GM12878 (cell line): Measurements from ENCODE around the gene NFKBIB. TPM values are rescaled to one million over a fixed set of nuclear protein-coding genes. Genes with fewer than 3 reads are reported as not detected.

Source experiments
- ATAC-seq: fragments of 200-7000 bp; cut with Tn5 transposase; 3 replicates; pipeline ENCODE4 v1.9.1; 2020; ENCODE audit warnings: mild to moderate bottlenecking, moderate library complexity
- BruUV-seq: library from RNA; stranded (reverse); fragments of 400-500 nt; replicated peaks from 2 replicates; lab custom pipeline; 2021; lab: Mats Ljungman, UMichigan
- CTCF ChIA-PET: fragments of 300-600 bp; sonication (Branson Sonifier 250); formaldehyde crosslinking; extraction: SDS; loops from one replicate; lab custom pipeline; 2021; ENCODE audit warnings: inconsistent platforms; lab: Yijun Ruan, JAX
- POLR2A ChIA-PET: fragments of 350-600 bp; formaldehyde crosslinking; extraction: SDS; loops from one replicate; lab custom pipeline; 2021; ENCODE audit warnings: inconsistent platforms; lab: Charles Lee
- RAD21 ChIA-PET: fragments of 300-600 bp; sonication (Branson Sonifier 250); formaldehyde crosslinking; loops from one replicate; lab custom pipeline; 2023; ENCODE audit warnings: antibody characterized with exemption; ENCODE audit not compliant: unreplicated experiment; lab: Charles Lee
- SMC1A ChIA-PET: fragments of 300-600 bp; sonication (Branson Sonifier 250); formaldehyde crosslinking; loops from one replicate; lab custom pipeline; 2023; ENCODE audit not compliant: unreplicated experiment, uncharacterized antibody; lab: Charles Lee
- DNase-seq: peaks from one replicate; pipeline ENCODE4 v3.0.0-alpha.2; 2011; ENCODE audit warnings: low read depth, low spot score
- FAIRE-seq: peaks from 3 replicates; lab custom pipeline; 2011; peaks lifted over from hg19 to GRCh38; lab: Jason Lieb, UNC
- H2AFZ ChIP-seq: 2 replicates; pipeline ENCODE4 v1.6.0; 2011; ENCODE audit warnings: low read depth, low read length, control low read depth; ENCODE audit not compliant: control insufficient read depth
- H3K27ac ChIP-seq: 2 replicates; pipeline ENCODE4 v1.5.1; 2011; ENCODE audit warnings: control low read depth; ENCODE audit not compliant: control insufficient read depth, insufficient read depth
- H3K27me3 ChIP-seq, 2 experiments: replicated peaks in 1 of 2; 2 replicates each; pipeline versions ENCODE4 v1.6.0 to v1.6.1; 2011; ENCODE audit warnings: low read length in 1 of 2; ENCODE audit not compliant: control insufficient read depth in 2 of 2, insufficient read depth in 2 of 2
- H3K36me3 ChIP-seq, 2 experiments: 2 replicates each; pipeline ENCODE4 v1.5.1; 2011; ENCODE audit warnings: low read length in 1 of 2; ENCODE audit not compliant: control insufficient read depth in 2 of 2, insufficient read depth in 2 of 2
- H3K4me1 ChIP-seq: 2 replicates; pipeline ENCODE4 v1.6.1; 2011; ENCODE audit warnings: mild to moderate bottlenecking, low read length, moderate library complexity, mixed read lengths; ENCODE audit not compliant: control insufficient read depth, insufficient read depth
- H3K4me2 ChIP-seq: 2 replicates; pipeline ENCODE4 v1.6.0; 2011; ENCODE audit warnings: control low read depth; ENCODE audit not compliant: control insufficient read depth, insufficient read depth
- H3K4me3 ChIP-seq: fragments of 200-600 bp; sonication (generic); 2 replicates; pipeline ENCODE4 v1.5.1; 2016
- H3K79me2 ChIP-seq: 2 replicates; pipeline ENCODE4 v1.6.0; 2011; ENCODE audit warnings: low read length; ENCODE audit not compliant: control insufficient read depth, insufficient read depth
- H3K9ac ChIP-seq: 2 replicates; pipeline ENCODE4 v1.8.0; 2011; ENCODE audit warnings: low read length, control low read depth, mixed read lengths; ENCODE audit not compliant: control insufficient read depth, insufficient read depth
- H3K9me3 ChIP-seq: replicated peaks from 3 replicates; pipeline ENCODE4 v1.5.1; 2011; ENCODE audit warnings: mild to moderate bottlenecking, low read length; ENCODE audit not compliant: control insufficient read depth, insufficient read depth
- H4K20me1 ChIP-seq: 2 replicates; pipeline ENCODE4 v1.6.0; 2011; ENCODE audit not compliant: control insufficient read depth, insufficient read depth
- CHD2 ChIP-seq: IDR thresholded peaks from 2 replicates; pipeline ENCODE4 v1.6.1; 2011; ENCODE audit warnings: low read depth, low read length, improper control_type of control experiment, borderline replicate concordance
- EZH2 ChIP-seq: IDR thresholded peaks from 2 replicates; pipeline ENCODE4 v1.6.1; 2012; ENCODE audit warnings: low read depth, mild to moderate bottlenecking, control low read depth, inconsistent platforms, low read length, borderline replicate concordance; ENCODE audit not compliant: control insufficient read depth
- GABPA ChIP-seq: IDR thresholded peaks from 2 replicates; pipeline ENCODE4 v1.6.1; 2014; ENCODE audit warnings: antibody characterized with exemption, low read depth, mild to moderate bottlenecking, inconsistent platforms
- GATAD2B ChIP-seq: fragments of 450-650 bp; conservative IDR thresholded peaks from 2 replicates; pipeline ENCODE4 v1.6.1; 2017; ENCODE audit warnings: low read depth, mild to moderate bottlenecking, moderate library complexity
- HDAC2 ChIP-seq: fragments of 200-600 bp; sonication (generic); IDR thresholded peaks from 2 replicates; pipeline ENCODE4 v1.6.1; 2017
- IRF4 ChIP-seq: IDR thresholded peaks from 2 replicates; pipeline ENCODE4 v1.6.1; 2011; ENCODE audit warnings: low read depth, low read length
- JUNB ChIP-seq: IDR thresholded peaks from 2 replicates; pipeline ENCODE4 v1.6.1; 2016; ENCODE audit warnings: antibody characterized with exemption, mild to moderate bottlenecking
- MEF2A ChIP-seq: IDR thresholded peaks from 2 replicates; pipeline ENCODE4 v1.6.1; 2011; ENCODE audit warnings: low read depth, mild to moderate bottlenecking, low read length, moderate library complexity; ENCODE audit not compliant: insufficient read depth
- NBN ChIP-seq: fragments of 450-650 bp; IDR thresholded peaks from 2 replicates; pipeline ENCODE4 v1.6.1; 2016
- NFXL1 ChIP-seq: fragments of 450-650 bp; IDR thresholded peaks from 2 replicates; pipeline ENCODE4 v1.6.1; 2017; ENCODE audit warnings: antibody characterized with exemption, mild to moderate bottlenecking, borderline replicate concordance
- NFYB ChIP-seq: IDR thresholded peaks from 2 replicates; pipeline ENCODE4 v1.6.1; 2011; ENCODE audit warnings: low read depth, mild to moderate bottlenecking, low read length, improper control_type of control experiment, moderate library complexity; ENCODE audit not compliant: insufficient read depth
- SIN3A ChIP-seq: IDR thresholded peaks from 2 replicates; pipeline ENCODE4 v1.6.1; 2012; ENCODE audit warnings: low read depth, low read length, improper control_type of control experiment
- SMAD5 ChIP-seq: IDR thresholded peaks from 2 replicates; pipeline ENCODE4 v1.6.1; 2016; ENCODE audit warnings: antibody characterized with exemption, low read depth
- SUZ12 ChIP-seq: fragments of 200-600 bp; sonication (generic); IDR thresholded peaks from one replicate; pipeline ENCODE4 v1.6.1; 2018; ENCODE audit warnings: antibody characterized with exemption, mild to moderate bottlenecking; ENCODE audit not compliant: unreplicated experiment
- YBX1 ChIP-seq: fragments of 450-650 bp; IDR thresholded peaks from 2 replicates; pipeline ENCODE4 v1.6.1; 2016; ENCODE audit warnings: antibody characterized with exemption
- ZNF384 ChIP-seq: IDR thresholded peaks from 2 replicates; pipeline ENCODE4 v1.6.1; 2012; ENCODE audit warnings: low read depth, mild to moderate bottlenecking, low read length, improper control_type of control experiment, borderline replicate concordance
- ZZZ3 ChIP-seq: IDR thresholded peaks from 2 replicates; pipeline ENCODE4 v1.6.1; 2011; ENCODE audit warnings: low read depth; ENCODE audit not compliant: control insufficient read depth, insufficient read length
- WGBS: methylation state at CpG from one replicate; pipeline ENCODE4 v1.1.6; 2016; ENCODE audit warnings: low lambda C conversion rate; ENCODE audit not compliant: insufficient replicate concordance, insufficient coverage; ENCODE audit errors: missing lambda C conversion rate; 5-methylcytosine and 5-hydroxymethylcytosine counted together
- in situ Hi-C: fragments of 300-500 bp; cut with MboI; formaldehyde crosslinking; loops from 9 replicates; pipeline ENCODE4 v1.14.3; 2018; ENCODE audit warnings: mixed read lengths
- intact Hi-C: fragments of 100-400 bp; cut with micrococcal nuclease; formaldehyde crosslinking; loops from one replicate; pipeline ENCODE4 v1.14.2; 2022; ENCODE audit not compliant: unreplicated experiment
- polyA plus RNA-seq, 11 experiments: library from polyadenylated mRNA; depleted of rRNA in 4 of 11; unstranded in 6 of 11; stranded (reverse) in 5 of 11; fragments of >200 nt; fragmentation: Nextera tagmentation in 4 of 11; fragmentation: Illumina TruSeq in 1 of 11; extraction: Ambion mirVana in 4 of 11; extraction: Trizol in 1 of 11; gene quantifications; 1 replicate in 1 of 11; 2 replicates in 10 of 11; pipeline versions ENCODE4 v1.2.1 to v1.2.3, GENCODE V29; 2011 to 2016; ENCODE audit warnings: inconsistent platforms in 2 of 11, missing spikeins in 2 of 11, low read depth in 1 of 11
- total RNA-seq, 4 experiments: library from RNA; depleted of rRNA in 3 of 4; stranded (reverse); fragments of >200 nt in 3 of 4; fragmentation: Illumina TruSeq in 1 of 4; extraction: Trizol in 1 of 4; gene quantifications; 2 replicates each; pipeline versions ENCODE4 v1.2.1 to v1.2.3, GENCODE V29; 2013 to 2021
- TF ChIP-seq, protein P1 (sequence below): fragments of 450-650 bp; IDR thresholded peaks from 2 replicates; pipeline ENCODE4 v1.6.1; 2016; ENCODE audit warnings: mild to moderate bottlenecking
- TF ChIP-seq, protein P2 (sequence below): fragments of 450-650 bp; IDR thresholded peaks from 2 replicates; pipeline ENCODE4 v1.6.1; 2017; ENCODE audit warnings: low read depth, mild to moderate bottlenecking, moderate library complexity
- TF ChIP-seq, protein P3 (sequence below): IDR thresholded peaks from 2 replicates; pipeline ENCODE4 v1.6.1; 2011; ENCODE audit warnings: borderline replicate concordance, low read depth, mild to moderate bottlenecking, moderate library complexity, low read length; ENCODE audit not compliant: insufficient read depth, poor library complexity, severe bottlenecking

NFKBIB gene
- total and polyA plus RNA-seq, 10 of the 15 experiments (the other 5 are each of a cell fraction or from before 2014, with no cell fraction given) = 1.2 to 60.9 (median 31.0) TPM

DNA sequence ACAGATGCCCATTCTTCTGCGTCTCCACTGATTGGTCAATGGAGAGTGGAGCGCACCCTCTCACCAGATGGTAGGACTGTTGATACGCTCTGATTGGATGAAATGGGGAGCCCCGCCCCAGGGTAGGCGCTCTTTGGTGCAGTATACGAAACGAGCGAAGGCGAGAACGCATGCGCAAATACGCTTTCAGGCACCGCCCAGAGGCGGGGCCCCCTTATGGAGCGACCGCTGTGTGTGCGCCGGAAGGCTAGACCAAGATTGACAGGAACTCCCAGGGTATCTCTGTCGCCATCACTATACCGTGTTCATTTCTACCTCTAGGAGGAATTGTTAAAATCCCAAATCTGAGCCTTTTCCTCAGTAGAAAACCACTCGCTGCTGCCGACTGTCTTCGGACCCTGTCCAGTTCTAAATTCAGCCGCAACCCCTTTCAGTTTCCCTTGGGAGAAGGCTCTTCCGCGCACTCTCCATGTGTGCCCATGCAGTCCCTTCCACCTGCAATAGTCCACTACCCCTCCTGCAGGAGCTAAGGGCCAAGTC is 49.3 kb upstream of the NFKBIB start:
- DNase-seq = no peak
- SMC1A ChIA-PET = interaction anchor here (0.9 to 4.5 kb wide), 4 partner anchors 12 to 79 kb away, joined by 3 to 44 read pairs (median 13); no protein-coding TSS in a partner anchor
- CTCF ChIA-PET = interaction anchor here (0.7 to 2.5 kb wide), 5 partner anchors 13 to 81 kb away, joined by 3 to 14 read pairs (median 6); partner anchors contain the start of gene ECH1
- TSS peak; percentile 97 for BruUV-seq
- H3K27me3 ChIP-seq = no peaks in the 10 kb centered on the region
- intact Hi-C loops (loop anchor here (1.0 kb wide), 2 partner anchors 14 to 49 kb away; partner anchors contain the start of genes NFKBIB and SIRT2), in situ Hi-C loops (no loop called here)
- peaks cover 40% of the 10 kb centered on the region for H3K79me2 ChIP-seq
- WGBS = 1% methylated on average over 26 of the region's 26 CpGs
- peak overlapping the region; percentile 78 for H3K4me3 ChIP-seq
- H3K4me2 ChIP-seq = peak overlapping the region; percentile 98
- peaks cover 7% of the 10 kb centered on the region; the same call in 1 of the 2 replicates for H3K4me1 ChIP-seq
- peak overlapping the region; percentile 11 for H2AFZ ChIP-seq
- H3K27ac ChIP-seq = peak overlapping the region; percentile 85
- peaks cover 14 to 19% of the 10 kb centered on the region in 2 experiments for H3K36me3 ChIP-seq
- peak overlapping the region; percentile 79 for H3K9ac ChIP-seq
- FAIRE-seq = peak; percentile 100
- POLR2A ChIA-PET = interaction anchor here (1.0 to 4.4 kb wide), 8 partner anchors 15 to 232 kb away, joined by 3 to 144 read pairs (median 5); partner anchors contain the start of genes ECH1, MRPS12, NFKBIB and SARS2
- H3K9me3 ChIP-seq = no peaks in the 10 kb centered on the region
- ATAC-seq = peak; percentile 84
- RAD21 ChIA-PET = interaction anchor here (1.4 to 3.6 kb wide), 4 partner anchors 14 to 27 kb away, joined by 5 to 47 read pairs (median 22); partner anchors contain the start of genes ECH1 and RINL
- H4K20me1 ChIP-seq = peaks cover 6% of the 10 kb centered on the region
- no peak for TF ChIP-seq SUZ12
- peak; percentile 7; the same call in 1 of the 2 replicates for TF ChIP-seq NBN
- TF ChIP-seq IRF4 = no peak
- TF ChIP-seq ZNF384 = no peak
- no peak; the same call in 1 of the 2 replicates for TF ChIP-seq NFYB
- TF ChIP-seq, protein P1, sequence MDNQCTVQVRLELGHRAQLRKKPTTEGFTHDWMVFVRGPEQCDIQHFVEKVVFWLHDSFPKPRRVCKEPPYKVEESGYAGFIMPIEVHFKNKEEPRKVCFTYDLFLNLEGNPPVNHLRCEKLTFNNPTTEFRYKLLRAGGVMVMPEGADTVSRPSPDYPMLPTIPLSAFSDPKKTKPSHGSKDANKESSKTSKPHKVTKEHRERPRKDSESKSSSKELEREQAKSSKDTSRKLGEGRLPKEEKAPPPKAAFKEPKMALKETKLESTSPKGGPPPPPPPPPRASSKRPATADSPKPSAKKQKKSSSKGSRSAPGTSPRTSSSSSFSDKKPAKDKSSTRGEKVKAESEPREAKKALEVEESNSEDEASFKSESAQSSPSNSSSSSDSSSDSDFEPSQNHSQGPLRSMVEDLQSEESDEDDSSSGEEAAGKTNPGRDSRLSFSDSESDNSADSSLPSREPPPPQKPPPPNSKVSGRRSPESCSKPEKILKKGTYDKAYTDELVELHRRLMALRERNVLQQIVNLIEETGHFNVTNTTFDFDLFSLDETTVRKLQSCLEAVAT = peak; percentile 53; the same call in 1 of the 2 replicates
- no peak for TF ChIP-seq JUNB
- TF ChIP-seq, protein P2, sequence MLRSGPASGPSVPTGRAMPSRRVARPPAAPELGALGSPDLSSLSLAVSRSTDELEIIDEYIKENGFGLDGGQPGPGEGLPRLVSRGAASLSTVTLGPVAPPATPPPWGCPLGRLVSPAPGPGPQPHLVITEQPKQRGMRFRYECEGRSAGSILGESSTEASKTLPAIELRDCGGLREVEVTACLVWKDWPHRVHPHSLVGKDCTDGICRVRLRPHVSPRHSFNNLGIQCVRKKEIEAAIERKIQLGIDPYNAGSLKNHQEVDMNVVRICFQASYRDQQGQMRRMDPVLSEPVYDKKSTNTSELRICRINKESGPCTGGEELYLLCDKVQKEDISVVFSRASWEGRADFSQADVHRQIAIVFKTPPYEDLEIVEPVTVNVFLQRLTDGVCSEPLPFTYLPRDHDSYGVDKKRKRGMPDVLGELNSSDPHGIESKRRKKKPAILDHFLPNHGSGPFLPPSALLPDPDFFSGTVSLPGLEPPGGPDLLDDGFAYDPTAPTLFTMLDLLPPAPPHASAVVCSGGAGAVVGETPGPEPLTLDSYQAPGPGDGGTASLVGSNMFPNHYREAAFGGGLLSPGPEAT = 0 out of 2 replicates have a peak, but pooled peaks have one; percentile 10
- no peak for TF ChIP-seq NFXL1
- TF ChIP-seq HDAC2 = no peak
- no peak for TF ChIP-seq ZZZ3
- peak; percentile 13 for TF ChIP-seq SIN3A
- TF ChIP-seq MEF2A = 0 out of 2 replicates have a peak, but pooled peaks have one; percentile 1
- no peak for TF ChIP-seq EZH2
- TF ChIP-seq GATAD2B = no peak
- TF ChIP-seq, protein P3, sequence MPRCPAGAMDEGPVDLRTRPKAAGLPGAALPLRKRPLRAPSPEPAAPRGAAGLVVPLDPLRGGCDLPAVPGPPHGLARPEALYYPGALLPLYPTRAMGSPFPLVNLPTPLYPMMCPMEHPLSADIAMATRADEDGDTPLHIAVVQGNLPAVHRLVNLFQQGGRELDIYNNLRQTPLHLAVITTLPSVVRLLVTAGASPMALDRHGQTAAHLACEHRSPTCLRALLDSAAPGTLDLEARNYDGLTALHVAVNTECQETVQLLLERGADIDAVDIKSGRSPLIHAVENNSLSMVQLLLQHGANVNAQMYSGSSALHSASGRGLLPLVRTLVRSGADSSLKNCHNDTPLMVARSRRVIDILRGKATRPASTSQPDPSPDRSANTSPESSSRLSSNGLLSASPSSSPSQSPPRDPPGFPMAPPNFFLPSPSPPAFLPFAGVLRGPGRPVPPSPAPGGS = no peak
- no peak for TF ChIP-seq YBX1
- TF ChIP-seq SMAD5 = peak; percentile 84; the same call in 1 of the 2 replicates
- peak; percentile 63; the same call in 1 of the 2 replicates for TF ChIP-seq GABPA
- TF ChIP-seq CHD2 = no peak
